Astrocyte of the cerebellum (primary cell): ENCODE data around the gene AJAP1.

Experiments
- DNase-seq: peaks from one replicate; pipeline ENCODE4 v3.0.0-alpha.2; 2011; ENCODE audit warnings: low read depth
- H3K4me3 ChIP-seq: 2 replicates; pipeline ENCODE4 v1.5.1; 2011; ENCODE audit warnings: mild to moderate bottlenecking, low read depth, low read length, moderate library complexity
- CTCF ChIP-seq: IDR thresholded peaks from 2 replicates; pipeline ENCODE4 v1.5.1; 2012; ENCODE audit warnings: low read length, low read depth, moderate library complexity, mild to moderate bottlenecking; ENCODE audit errors: missing control alignments
- in situ Hi-C: cut with HindIII; loops from 2 replicates; pipeline ENCODE4 v1.10.0; 2017; ENCODE audit warnings: low sequenced_read_pairs

The AJAP1 gene

GRCh38 chr1:4670265-4670664, 15.9 kb downstream of the AJAP1 start:
- TF ChIP-seq CTCF, result no peak
- no peak overlapping the region for H3K4me3 ChIP-seq
- in situ Hi-C loops, result no loop called here
- no peak for DNase-seq

GRCh38 chr1:4671828-4672227, 17.4 kb downstream of the AJAP1 start:
- no peak for DNase-seq
- in situ Hi-C loops, result no loop called here
- H3K4me3 ChIP-seq, result no peak overlapping the region
- no peak for TF ChIP-seq CTCF

GRCh38 chr1:4673494-4673893, 19.1 kb downstream of the AJAP1 start:
- in situ Hi-C loops, result no loop called here
- TF ChIP-seq CTCF, result no peak
- no peak for DNase-seq
- H3K4me3 ChIP-seq, result no peak overlapping the region

- no peak overlapping the region for H3K4me3 ChIP-seq
- DNase-seq, result no peak
- in situ Hi-C loops, result no loop called here
- TF ChIP-seq CTCF, result no peak
These were observed 19.7 kb downstream of the AJAP1 start for GRCh38 chr1:4674117-4674516.

GRCh38 chr1:4674676-4675075, 20.3 kb downstream of the AJAP1 start:
- in situ Hi-C loops, result no loop called here
- TF ChIP-seq CTCF, result no peak
- DNase-seq, result no peak
- no peak overlapping the region for H3K4me3 ChIP-seq

GRCh38 chr1:4675454-4676186, 21.2 kb downstream of the AJAP1 start:
- no peak for TF ChIP-seq CTCF
- H3K4me3 ChIP-seq, result no peak overlapping the region
- DNase-seq, result no peak
- in situ Hi-C loops, result no loop called here
